ENCODE data around the gene SLC23A2.

The SLC23A2 gene

DNA sequence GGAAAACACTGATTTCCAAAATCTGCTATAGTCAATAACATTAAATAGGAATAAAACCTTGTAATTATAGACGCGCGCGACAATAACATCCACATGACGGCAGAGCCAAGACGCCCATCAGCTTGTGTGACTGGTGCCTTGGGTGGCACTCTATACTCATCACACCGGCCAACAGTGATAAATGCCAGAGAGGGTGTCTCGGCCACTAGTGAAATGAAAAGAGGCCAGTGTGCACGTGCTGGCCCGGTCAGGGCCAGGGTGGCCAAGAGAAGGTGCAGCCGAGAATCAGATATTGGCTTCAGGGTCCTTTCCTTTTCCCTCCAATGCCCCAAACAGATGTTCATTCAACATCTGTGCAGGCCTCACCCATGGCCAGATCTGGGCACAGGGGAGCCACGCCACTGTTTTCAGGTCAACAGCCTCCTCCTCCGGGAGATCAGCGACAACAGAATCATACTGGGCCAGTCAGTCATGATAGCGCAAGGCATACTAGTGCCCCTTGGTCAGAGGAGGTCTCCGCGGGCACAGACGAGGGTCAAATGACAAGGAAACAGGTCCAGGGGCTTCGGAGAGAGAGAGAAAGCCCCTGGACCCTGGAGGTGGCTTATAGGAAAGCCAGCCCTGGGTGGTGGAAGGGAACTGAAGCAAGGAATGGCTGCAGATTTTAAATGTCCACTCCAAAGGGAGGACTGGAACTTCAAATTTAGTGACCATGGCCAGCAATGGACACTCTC, 145.1 kb downstream of the SLC23A2 start (continued):
- TF ChIP-seq, protein P1, sequence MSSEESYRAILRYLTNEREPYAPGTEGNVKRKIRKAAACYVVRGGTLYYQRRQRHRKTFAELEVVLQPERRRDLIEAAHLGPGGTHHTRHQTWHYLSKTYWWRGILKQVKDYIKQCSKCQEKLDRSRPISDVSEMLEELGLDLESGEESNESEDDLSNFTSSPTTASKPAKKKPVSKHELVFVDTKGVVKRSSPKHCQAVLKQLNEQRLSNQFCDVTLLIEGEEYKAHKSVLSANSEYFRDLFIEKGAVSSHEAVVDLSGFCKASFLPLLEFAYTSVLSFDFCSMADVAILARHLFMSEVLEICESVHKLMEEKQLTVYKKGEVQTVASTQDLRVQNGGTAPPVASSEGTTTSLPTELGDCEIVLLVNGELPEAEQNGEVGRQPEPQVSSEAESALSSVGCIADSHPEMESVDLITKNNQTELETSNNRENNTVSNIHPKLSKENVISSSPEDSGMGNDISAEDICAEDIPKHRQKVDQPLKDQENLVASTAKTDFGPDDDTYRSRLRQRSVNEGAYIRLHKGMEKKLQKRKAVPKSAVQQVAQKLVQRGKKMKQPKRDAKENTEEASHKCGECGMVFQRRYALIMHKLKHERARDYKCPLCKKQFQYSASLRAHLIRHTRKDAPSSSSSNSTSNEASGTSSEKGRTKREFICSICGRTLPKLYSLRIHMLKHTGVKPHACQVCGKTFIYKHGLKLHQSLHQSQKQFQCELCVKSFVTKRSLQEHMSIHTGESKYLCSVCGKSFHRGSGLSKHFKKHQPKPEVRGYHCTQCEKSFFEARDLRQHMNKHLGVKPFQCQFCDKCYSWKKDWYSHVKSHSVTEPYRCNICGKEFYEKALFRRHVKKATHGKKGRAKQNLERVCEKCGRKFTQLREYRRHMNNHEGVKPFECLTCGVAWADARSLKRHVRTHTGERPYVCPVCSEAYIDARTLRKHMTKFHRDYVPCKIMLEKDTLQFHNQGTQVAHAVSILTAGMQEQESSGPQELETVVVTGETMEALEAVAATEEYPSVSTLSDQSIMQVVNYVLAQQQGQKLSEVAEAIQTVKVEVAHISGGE (tag by site-specific recombination; conservative IDR thresholded peaks at IDR 0.05; ENCODE audit: low read depth): no peak

DNA sequence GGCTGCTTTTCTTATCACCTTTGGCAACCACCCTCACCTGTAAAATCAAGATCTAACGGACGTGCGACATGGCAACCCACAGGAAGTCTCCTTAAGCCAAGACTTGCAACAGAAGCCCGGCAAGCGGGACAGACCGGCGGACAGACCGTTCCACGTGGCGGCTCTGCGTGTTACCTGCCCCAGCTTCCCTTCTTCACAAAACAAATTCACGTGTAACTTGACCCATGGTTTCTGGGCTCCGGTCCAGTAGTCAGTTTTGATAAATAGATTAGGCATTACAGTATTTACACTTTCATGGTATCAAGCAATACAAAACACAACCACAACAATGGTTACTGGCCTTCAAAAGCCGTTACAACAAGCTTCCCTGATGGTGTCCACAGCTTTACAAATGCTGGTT, 145.8 kb downstream of the SLC23A2 start:
- H3K4me3 ChIP-seq (ENCODE audit: low read depth, low read length): no peak overlapping the region
- ChIA-PET POLR2A (interaction anchor here (0.6 kb wide), 1 partner anchor 156 kb away, joined by 3 read pairs; no protein-coding TSS in a partner anchor), CTCF (no interaction called here)
- TF ChIP-seq ZNF707 (tag by site-specific recombination; IDR thresholded peaks at IDR 0.05): no peak
- no peak for TF ChIP-seq BCL11B (tag by site-specific recombination; IDR thresholded peaks at IDR 0.05; ENCODE audit: low read depth)
- no peak for TF ChIP-seq SALL2 (tag by site-specific recombination; IDR thresholded peaks at IDR 0.05; ENCODE audit: borderline replicate concordance)
- TF ChIP-seq, protein P2, sequence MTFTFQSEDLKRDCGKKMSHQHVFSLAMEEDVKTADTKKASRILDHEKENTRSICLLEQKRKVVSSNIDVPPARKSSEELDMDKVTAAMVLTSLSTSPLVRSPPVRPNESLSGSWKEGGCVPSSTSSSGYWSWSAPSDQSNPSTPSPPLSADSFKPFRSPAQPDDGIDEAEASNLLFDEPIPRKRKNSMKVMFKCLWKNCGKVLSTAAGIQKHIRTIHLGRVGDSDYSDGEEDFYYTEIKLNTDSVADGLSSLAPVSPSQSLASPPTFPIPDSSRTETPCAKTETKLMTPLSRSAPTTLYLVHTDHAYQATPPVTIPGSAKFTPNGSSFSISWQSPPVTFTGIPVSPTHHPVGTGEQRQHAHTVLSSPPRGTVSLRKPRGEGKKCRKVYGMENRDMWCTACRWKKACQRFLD (tag by site-specific recombination; IDR thresholded peaks at IDR 0.05): no peak
- TF ChIP-seq, protein P3, sequence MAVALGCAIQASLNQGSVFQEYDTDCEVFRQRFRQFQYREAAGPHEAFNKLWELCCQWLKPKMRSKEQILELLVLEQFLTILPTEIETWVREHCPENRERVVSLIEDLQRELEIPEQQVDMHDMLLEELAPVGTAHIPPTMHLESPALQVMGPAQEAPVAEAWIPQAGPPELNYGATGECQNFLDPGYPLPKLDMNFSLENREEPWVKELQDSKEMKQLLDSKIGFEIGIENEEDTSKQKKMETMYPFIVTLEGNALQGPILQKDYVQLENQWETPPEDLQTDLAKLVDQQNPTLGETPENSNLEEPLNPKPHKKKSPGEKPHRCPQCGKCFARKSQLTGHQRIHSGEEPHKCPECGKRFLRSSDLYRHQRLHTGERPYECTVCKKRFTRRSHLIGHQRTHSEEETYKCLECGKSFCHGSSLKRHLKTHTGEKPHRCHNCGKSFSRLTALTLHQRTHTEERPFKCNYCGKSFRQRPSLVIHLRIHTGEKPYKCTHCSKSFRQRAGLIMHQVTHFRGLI (tag by site-specific recombination; IDR thresholded peaks at IDR 0.05): no peak
- TF ChIP-seq ZNF335 (tag by site-specific recombination; conservative IDR thresholded peaks at IDR 0.05): no peak
- no peak for TF ChIP-seq ZNF654 (tag by site-specific recombination; IDR thresholded peaks at IDR 0.05; ENCODE audit: low read depth)
- TF ChIP-seq, protein P4, sequence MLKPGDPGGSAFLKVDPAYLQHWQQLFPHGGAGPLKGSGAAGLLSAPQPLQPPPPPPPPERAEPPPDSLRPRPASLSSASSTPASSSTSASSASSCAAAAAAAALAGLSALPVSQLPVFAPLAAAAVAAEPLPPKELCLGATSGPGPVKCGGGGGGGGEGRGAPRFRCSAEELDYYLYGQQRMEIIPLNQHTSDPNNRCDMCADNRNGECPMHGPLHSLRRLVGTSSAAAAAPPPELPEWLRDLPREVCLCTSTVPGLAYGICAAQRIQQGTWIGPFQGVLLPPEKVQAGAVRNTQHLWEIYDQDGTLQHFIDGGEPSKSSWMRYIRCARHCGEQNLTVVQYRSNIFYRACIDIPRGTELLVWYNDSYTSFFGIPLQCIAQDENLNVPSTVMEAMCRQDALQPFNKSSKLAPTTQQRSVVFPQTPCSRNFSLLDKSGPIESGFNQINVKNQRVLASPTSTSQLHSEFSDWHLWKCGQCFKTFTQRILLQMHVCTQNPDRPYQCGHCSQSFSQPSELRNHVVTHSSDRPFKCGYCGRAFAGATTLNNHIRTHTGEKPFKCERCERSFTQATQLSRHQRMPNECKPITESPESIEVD (tag by site-specific recombination; IDR thresholded peaks at IDR 0.05): no peak
- no peak for TF ChIP-seq ZNF404 (tag by site-specific recombination; IDR thresholded peaks at IDR 0.05)
- no peak for TF ChIP-seq ZNF221 (tag by site-specific recombination; IDR thresholded peaks at IDR 0.05; ENCODE audit: borderline replicate concordance)
- no peak for TF ChIP-seq ZNF112 (tag by site-specific recombination; IDR thresholded peaks at IDR 0.05)
- no peak for TF ChIP-seq ZNF544 (tag by site-specific recombination; IDR thresholded peaks at IDR 0.05)
- TF ChIP-seq MEIS1 (CRISPR knock-in tag; IDR thresholded peaks at IDR 0.05; ENCODE audit: borderline replicate concordance): no peak
- no peak for TF ChIP-seq SCRT1 (tag by site-specific recombination; IDR thresholded peaks at IDR 0.05; ENCODE audit: borderline replicate concordance)
- TF ChIP-seq ZNF132 (tag by site-specific recombination; IDR thresholded peaks at IDR 0.05; ENCODE audit: borderline replicate concordance): no peak
- TF ChIP-seq ZNF530 (tag by site-specific recombination; IDR thresholded peaks at IDR 0.05; ENCODE audit: low read depth): no peak
- H3K4me1 ChIP-seq (ENCODE audit: control insufficient read depth, insufficient read depth, low read length): no peaks in the 10 kb centered on the region
- H3K36me3 ChIP-seq (ENCODE audit: control insufficient read depth in 2 of 2, insufficient read depth in 1 of 2, low read length in 2 of 2): peaks cover 22 to 79% of the 10 kb centered on the region in 2 experiments
- H3K9me3 ChIP-seq (ENCODE audit: control insufficient read depth, insufficient read depth, low read depth, low read length): no peaks in the 10 kb centered on the region
- no peak overlapping the region for H3K27ac ChIP-seq (ENCODE audit: extremely low read depth, low read depth, low read length)

All from HEK293 (cell line).